Stimulated activated CD8-positive, alpha-beta memory T cell treated with anti-CD3 and anti-CD28 coated beads, Interleukin-2, amount 100 ng/mL, for 1 hour (primary cell): ENCODE results near the gene ZNF619.

Experiments
- DNase-seq, 2 donors: peaks; one replicate each; pipeline ENCODE4 v3.0.0-alpha.2; 2020; ENCODE audit warnings: low read depth in 2 of 2

Gene ZNF619

GRCh38 chr3:40465111-40465407 lies 11.9 kb upstream of the ZNF619 start:
- no peak for DNase-seq

- no peak for DNase-seq
These were observed 11.5 kb upstream of the ZNF619 start for GRCh38 chr3:40465456-40465855.

GRCh38 chr3:40468018-40468417 lies 8.9 kb upstream of the ZNF619 start:
- DNase-seq = no peak

GRCh38 chr3:40470701-40471100 lies 6.2 kb upstream of the ZNF619 start:
- no peak for DNase-seq

GRCh38 chr3:40477666-40478065 lies 744 bp downstream of the ZNF619 start:
- no peak for DNase-seq

GRCh38 chr3:40487172-40487571 lies 10.2 kb downstream of the ZNF619 start:
- DNase-seq = no peak

GRCh38 chr3:40490916-40491315 lies 14.0 kb downstream of the ZNF619 start:
- DNase-seq = no peak

GRCh38 chr3:40494698-40495097 lies 17.8 kb downstream of the ZNF619 start:
- DNase-seq = no peak

- no peak for DNase-seq
These were observed 20.4 kb downstream of the ZNF619 start for GRCh38 chr3:40497288-40497687.

- no peak for DNase-seq
These were observed 23.0 kb downstream of the ZNF619 start for GRCh38 chr3:40499952-40500351.

GRCh38 chr3:40502034-40502433 lies 25.1 kb downstream of the ZNF619 start:
- no peak for DNase-seq

- no peak for DNase-seq
These were observed 27.9 kb downstream of the ZNF619 start for GRCh38 chr3:40504636-40505430.

GRCh38 chr3:40505599-40506462 lies 28.9 kb downstream of the ZNF619 start, which contains the start of gene ZNF620:
Gene ZNF620 (plus strand): TSS chr3:40506039. CDS start chr3:40506353, 314 bp downstream.
- DNase-seq = peak; percentile 26 to 28

- no peak for DNase-seq
These were observed 34.3 kb downstream of the ZNF619 start for GRCh38 chr3:40511031-40511718.

GRCh38 chr3:40516201-40516600 lies 39.3 kb downstream of the ZNF619 start:
- DNase-seq = no peak

- no peak for DNase-seq
These were observed 41.1 kb downstream of the ZNF619 start for GRCh38 chr3:40518067-40518466.

GRCh38 chr3:40518848-40519247 lies 41.9 kb downstream of the ZNF619 start:
- no peak for DNase-seq

- DNase-seq = no peak
These were observed 44.3 kb downstream of the ZNF619 start for GRCh38 chr3:40521254-40521653.

GRCh38 chr3:40523781-40524180 lies 46.9 kb downstream of the ZNF619 start:
- no peak for DNase-seq

- no peak for DNase-seq
These were observed 47.3 kb downstream of the ZNF619 start for GRCh38 chr3:40524222-40524567.

- peak; percentile 62 to 72 for DNase-seq
These were observed 47.8 kb downstream of the ZNF619 start, which contains the start of gene ZNF621 for GRCh38 chr3:40524568-40525285. Gene ZNF621 (plus strand): TSS chr3:40524960. CDS start chr3:40525841, 881 bp downstream.

GRCh38 chr3:40528426-40528825 lies 51.5 kb downstream of the ZNF619 start:
- DNase-seq = no peak
